K562 (cell line): Measurements from ENCODE around the gene OTOR. TPM values are rescaled to one million over a fixed set of nuclear protein-coding genes. Genes with fewer than 3 reads are reported as not detected.

Experiments used
- ATAC-seq: fragments of 200-7000 bp; cut with Tn5 transposase; 3 replicates; pipeline ENCODE4 v1.9.1; 2020; ENCODE audit warnings: moderate library complexity
- BruUV-seq: library from RNA; stranded (reverse); fragments of 400-500 nt; replicated peaks from 2 replicates; lab custom pipeline; 2021; lab: Mats Ljungman, UMichigan
- CTCF ChIA-PET: fragments of 300-600 bp; formaldehyde crosslinking; extraction: SDS; loops from one replicate; lab custom pipeline; 2021; ENCODE audit warnings: low intra/inter-chr PET ratio; lab: Yijun Ruan, JAX
- POLR2A ChIA-PET: fragments of 300-600, 350-650 bp; sonication (Branson Sonifier 250); formaldehyde crosslinking; extraction: SDS; loops from one replicate; lab custom pipeline; 2021; ENCODE audit warnings: antibody characterized with exemption, inconsistent platforms; lab: Yijun Ruan, JAX
- DNase-seq, 4 experiments: peaks; one replicate each; pipeline versions ENCODE4 v3.0.0 to v3.0.0-alpha.2; 2011 to 2018; ENCODE audit warnings: low spot score in 3 of 4, mixed read lengths in 3 of 4; ENCODE audit errors: extremely low read depth in 1 of 4
- FAIRE-seq: peaks from 2 replicates; lab custom pipeline; 2011; peaks lifted over from hg19 to GRCh38; lab: Jason Lieb, UNC
- H2AFZ ChIP-seq: 2 replicates; pipeline ENCODE4 v1.6.0; 2011; ENCODE audit warnings: low read depth, low read length, control low read depth, inconsistent platforms
- H3K27ac ChIP-seq: fragments of 200-600 bp; 3 replicates; pipeline ENCODE4 v1.8.0; 2011; ENCODE audit warnings: low read depth, mild to moderate bottlenecking, control low read depth, inconsistent platforms, low read length, moderate library complexity, mixed read lengths; ENCODE audit errors: extremely low read depth
- H3K27me3 ChIP-seq, 2 experiments: fragments of 300-600 bp in 1 of 2; 2 replicates in 1 of 2; 3 replicates in 1 of 2; pipeline versions ENCODE4 v1.6.0 to v1.8.0; 2011; ENCODE audit warnings: inconsistent platforms in 2 of 2, low read length in 2 of 2, mild to moderate bottlenecking in 1 of 2, mixed read lengths in 1 of 2, moderate library complexity in 1 of 2; ENCODE audit not compliant: control insufficient read depth in 2 of 2, insufficient read depth in 2 of 2
- H3K36me3 ChIP-seq: fragments of 300-600 bp; 3 replicates; pipeline ENCODE4 v1.8.0; 2011; ENCODE audit warnings: mild to moderate bottlenecking, low read length, inconsistent platforms; ENCODE audit not compliant: control insufficient read depth, insufficient read depth
- H3K4me1 ChIP-seq, 2 experiments: fragments of 200-600 bp in 1 of 2; replicated peaks in 1 of 2; 2 replicates in 1 of 2; 3 replicates in 1 of 2; pipeline versions ENCODE4 v1.5.1 to v1.8.0; 2011; ENCODE audit warnings: inconsistent platforms in 2 of 2, low read length in 2 of 2, mild to moderate bottlenecking in 1 of 2, mixed read lengths in 1 of 2, moderate library complexity in 1 of 2; ENCODE audit not compliant: control insufficient read depth in 2 of 2, insufficient read depth in 2 of 2
- H3K4me2 ChIP-seq: 2 replicates; pipeline ENCODE4 v1.6.1; 2011; ENCODE audit warnings: low read length, control low read depth, inconsistent platforms, mixed read lengths; ENCODE audit not compliant: insufficient read depth
- H3K4me3 ChIP-seq: fragments of 200-600 bp; sonication (generic), shearing (Covaris generic); 2 replicates; pipeline ENCODE4 v1.5.1; 2016; ENCODE audit warnings: control low read depth, inconsistent platforms
- H3K79me2 ChIP-seq: fragments of 200-600 bp; 3 replicates; pipeline ENCODE4 v1.8.0; 2011; ENCODE audit warnings: low read length, inconsistent platforms; ENCODE audit not compliant: control insufficient read depth, insufficient read depth
- H3K9ac ChIP-seq, 2 experiments: 2 replicates each; pipeline versions ENCODE4 v1.6.0 to v1.6.1; 2011; ENCODE audit warnings: low read depth in 2 of 2, low read length in 2 of 2, control low read depth in 1 of 2, inconsistent platforms in 1 of 2, mild to moderate bottlenecking in 1 of 2, mixed read lengths in 1 of 2; ENCODE audit not compliant: insufficient read depth in 1 of 2
- H3K9me1 ChIP-seq: one replicate; pipeline ENCODE4 v1.6.0; 2011; ENCODE audit warnings: inconsistent platforms, mild to moderate bottlenecking, low read length, moderate library complexity; ENCODE audit not compliant: control insufficient read depth, insufficient read depth
- H3K9me3 ChIP-seq: replicated peaks from 2 replicates; pipeline ENCODE4 v1.5.1; 2011; ENCODE audit warnings: low read depth, low read length, inconsistent platforms; ENCODE audit not compliant: control insufficient read depth, insufficient read depth
- H4K20me1 ChIP-seq: replicated peaks from 2 replicates; pipeline ENCODE4 v1.6.1; 2011; ENCODE audit warnings: low read length, inconsistent platforms, mixed read lengths; ENCODE audit not compliant: control insufficient read depth, insufficient read depth
- ETV6 ChIP-seq, 3 experiments: fragments of 150-350 bp in 1 of 3; sonication (generic) in 1 of 3; formaldehyde crosslinking in 1 of 3; IDR thresholded peaks; 2 replicates each; pipeline versions ENCODE4 v1.6.1 to v1.8.0; 2014 to 2022; ENCODE audit warnings: borderline replicate concordance in 2 of 3, low read depth in 2 of 3, antibody characterized with exemption in 1 of 3, low read length in 1 of 3, mild to moderate bottlenecking in 1 of 3, missing genetic modification reagents in 1 of 3
- KDM1A ChIP-seq, 2 experiments: fragments of 450-650 bp; IDR thresholded peaks; 2 replicates each; pipeline ENCODE4 v1.6.1; 2016; ENCODE audit warnings: mild to moderate bottlenecking in 2 of 2
- WGBS: fragments of 100-300 bp; shearing (Covaris generic); methylation state at CpG from one replicate; pipeline ENCODE4 v1.1.6; 2016; ENCODE audit warnings: low coverage, mixed read lengths; ENCODE audit not compliant: insufficient coverage; ENCODE audit errors: missing lambda C conversion rate; 5-methylcytosine and 5-hydroxymethylcytosine counted together
- in situ Hi-C: fragments of 300-500 bp; cut with MboI; formaldehyde crosslinking; loops from 4 replicates; pipeline ENCODE4 v1.15.0; 2018; ENCODE audit warnings: inconsistent platforms, mixed read lengths
- intact Hi-C: fragments of 100-400 bp; cut with micrococcal nuclease; formaldehyde crosslinking; loops from 2 replicates; pipeline ENCODE4 v1.14.2; 2022
- polyA plus RNA-seq, 8 experiments: library from polyadenylated mRNA; depleted of rRNA in 4 of 8; stranded (reverse) in 5 of 8; unstranded in 3 of 8; fragments of >200 nt; fragmentation: Nextera tagmentation in 2 of 8; fragmentation: Illumina TruSeq in 1 of 8; extraction: Ambion mirVana in 2 of 8; extraction: Trizol in 1 of 8; gene quantifications; 2 replicates each; pipeline versions ENCODE4 v1.2.1 to v1.2.3, GENCODE V29; 2011 to 2014; ENCODE audit warnings: inconsistent platforms in 1 of 8, missing spikeins in 1 of 8
- total RNA-seq, 7 experiments: library from RNA; depleted of rRNA in 6 of 7; stranded (reverse); fragments of >200 nt in 6 of 7; fragmentation: Illumina TruSeq in 2 of 7; extraction: Trizol in 2 of 7; gene quantifications; 2 replicates each; pipeline versions ENCODE4 v1.2.1 to v1.2.3, GENCODE V29; 2011 to 2021; ENCODE audit warnings: low replicate concordance in 1 of 7

Gene OTOR
- total and polyA plus RNA-seq, 9 of the 15 experiments (the other 6 are each of a cell fraction or from before 2014, with no cell fraction given), result not detected

GRCh38 chr20:16778159-16778558 is 30.0 kb downstream of the OTOR start:
- Histone ChIP-seq H3K9me1 (no peaks in the 10 kb centered on the region), H3K9me3 (no peaks in the 10 kb centered on the region), H3K4me2 (no peak overlapping the region), H3K36me3 (no peaks in the 10 kb centered on the region), H3K4me1 (no peaks in the 10 kb centered on the region), H3K9ac (no peak overlapping the region), H4K20me1 (no peaks in the 10 kb centered on the region), H3K27me3 (no peaks in the 10 kb centered on the region), H2AFZ (no peak overlapping the region), H3K79me2 (no peaks in the 10 kb centered on the region), H3K4me3 (no peak overlapping the region), H3K27ac (no peak overlapping the region)
- in situ Hi-C loops, result no loop called here
- intact Hi-C loops, result no loop called here
- BruUV-seq, result no TSS peak
- TF ChIP-seq ETV6 (IDR thresholded peaks at IDR 0.05; ENCODE audit: borderline replicate concordance in 1 of 2, low read depth in 2 of 2, low read length in 1 of 2) (no peak), ETV6 (CRISPR knock-in tag; IDR thresholded peaks at IDR 0.05; ENCODE audit: borderline replicate concordance) (no peak)
- WGBS, result 0% methylated on average over 1 of the region's 1 CpG
- FAIRE-seq, result no peak
- POLR2A ChIA-PET, result no interaction called here
- no peak for DNase-seq
- CTCF ChIA-PET, result no interaction called here
- no peak for ATAC-seq

GRCh38 chr20:16781496-16781895 is 33.3 kb downstream of the OTOR start:
- CTCF ChIA-PET, result no interaction called here
- POLR2A ChIA-PET, result no interaction called here

More at GRCh38 chr20:16781496-16781895, 33.3 kb downstream of the OTOR start:
- no TSS peak for BruUV-seq
- FAIRE-seq (no peak), ATAC-seq (no peak)
- Histone ChIP-seq H3K4me2 (no peak overlapping the region), H2AFZ (no peak overlapping the region), H4K20me1 (no peaks in the 10 kb centered on the region), H3K9me1 (no peaks in the 10 kb centered on the region), H3K4me1 (no peaks in the 10 kb centered on the region), H3K9ac (no peak overlapping the region)
- 0% methylated on average over 1 of the region's 1 CpG for WGBS
- no peak for TF ChIP-seq KDM1A (IDR thresholded peaks at IDR 0.05)
- TF ChIP-seq, all 486 proteins: peak for 0
- in situ Hi-C loops (no loop called here), intact Hi-C loops (no loop called here)
- Histone ChIP-seq H3K27me3 (no peaks in the 10 kb centered on the region), H3K9me3 (no peaks in the 10 kb centered on the region), H3K79me2 (no peaks in the 10 kb centered on the region), H3K36me3 (no peaks in the 10 kb centered on the region), H3K27ac (no peak overlapping the region), H3K4me3 (no peak overlapping the region)
- DNase-seq, result no peak
